ENCODE data around the gene MAVS. TPM values are rescaled to one million over a fixed set of nuclear protein-coding genes. Genes with fewer than 3 reads are reported as not detected.

MAVS gene
- total and polyA plus RNA-seq, 9 of the 15 experiments (the other 6 are each of a cell fraction or from before 2014, with no cell fraction given): 1.6 to 22.0 (median 11.3) TPM

GRCh38 chr20:3820901-3821727, 25.5 kb upstream of the MAVS start:
- Histone ChIP-seq H3K4me1 (replicated peaks in 1 of 2; ENCODE audit: control insufficient read depth in 2 of 2, insufficient read depth in 2 of 2, low read length in 2 of 2) (peaks cover 18 to 29% of the 10 kb centered on the region in 2 experiments), H4K20me1 (replicated peaks; ENCODE audit: control insufficient read depth, insufficient read depth, low read length) (no peaks in the 10 kb centered on the region), H2AFZ (ENCODE audit: low read depth, low read length) (peak overlapping the region; percentile 98), H3K9ac (ENCODE audit: insufficient read depth in 1 of 2, low read depth in 2 of 2, low read length in 2 of 2) (peak overlapping the region; percentile 98), H3K27ac (ENCODE audit: extremely low read depth, low read depth, low read length) (peak overlapping the region; percentile 100), H3K36me3 (ENCODE audit: control insufficient read depth, insufficient read depth, low read length) (peaks cover 22% of the 10 kb centered on the region; the same call in 2 of the 3 replicates), H3K79me2 (ENCODE audit: control insufficient read depth, insufficient read depth, low read length) (peaks cover 13% of the 10 kb centered on the region; the same call in 1 of the 3 replicates), H3K27me3 (ENCODE audit: control insufficient read depth in 2 of 2, insufficient read depth in 2 of 2, low read length in 2 of 2) (no peaks in the 10 kb centered on the region), H3K9me1 (ENCODE audit: control insufficient read depth, insufficient read depth, low read length) (no peaks in the 10 kb centered on the region), H3K9me3 (replicated peaks; ENCODE audit: control insufficient read depth, insufficient read depth, low read depth, low read length) (no peaks in the 10 kb centered on the region), H3K4me3 (peak overlapping the region; percentile 82), H3K4me2 (ENCODE audit: insufficient read depth, low read length) (peak overlapping the region; percentile 90)
- BruUV-seq (replicated peaks): TSS peak; percentile 86
- intact Hi-C loops (cut with micrococcal nuclease): loop anchor here (2.0 kb wide), 2 partner anchors 26 to 34 kb away; partner anchors contain the start of genes CENPB and MAVS
- 32% methylated on average over 20 of the region's 20 CpGs for WGBS (ENCODE audit: insufficient coverage, low coverage, missing lambda C conversion rate)
- ChIA-PET CTCF (ENCODE audit: low intra/inter-chr PET ratio) (interaction anchor here (1.2 to 1.9 kb wide), 2 partner anchors 34 to 105 kb away, joined by 3 to 12 read pairs; partner anchors contain the start of gene CENPB), POLR2A (interaction anchor here (0.7 to 2.4 kb wide), 8 partner anchors 8 to 57 kb away, joined by 3 to 13 read pairs (median 4); partner anchors contain the start of gene SPEF1)
- ATAC-seq (no peak), FAIRE-seq (no peak), DNase-seq (ENCODE audit: extremely low read depth in 1 of 4, low spot score in 3 of 4) (no peak)
- in situ Hi-C loops (cut with MboI): no loop called here
- TF ChIP-seq GATAD2B (IDR thresholded peaks at IDR 0.05; ENCODE audit: borderline replicate concordance) (no peak), EGR1 (conservative IDR thresholded peaks at IDR 0.05) (peak; percentile 38; the same call in 1 of the 2 replicates), HNRNPL (IDR thresholded peaks at IDR 0.05; ENCODE audit: low read depth, low read length) (no peak), RBM25 (IDR thresholded peaks at IDR 0.05; ENCODE audit: low read depth, low read length, severe bottlenecking) (no peak), ZNF146 (CRISPR knock-in tag; IDR thresholded peaks at IDR 0.05; ENCODE audit: unreplicated experiment) (no peak), ZNF398 (CRISPR knock-in tag; IDR thresholded peaks at IDR 0.05) (no peak), MCM7 (IDR thresholded peaks at IDR 0.05) (no peak), HES1 (IDR thresholded peaks at IDR 0.05; ENCODE audit: low read depth) (no peak), CCNT2 (IDR thresholded peaks at IDR 0.05; ENCODE audit: borderline replicate concordance, extremely low read depth, insufficient read length, low read depth, low read length) (no peak), ZNF512 (tag; IDR thresholded peaks at IDR 0.05) (no peak), ZFP1 (CRISPR knock-in tag; IDR thresholded peaks at IDR 0.05) (no peak), SMARCE1 (IDR thresholded peaks at IDR 0.05) (no peak), ZBTB17 (CRISPR knock-in tag; IDR thresholded peaks at IDR 0.05) (no peak), MYNN (IDR thresholded peaks at IDR 0.05) (no peak), MYNN (CRISPR knock-in tag; IDR thresholded peaks at IDR 0.05) (no peak), SMAD3 (CRISPR knock-in tag; conservative IDR thresholded peaks at IDR 0.05) (no peak)
- TF ChIP-seq, protein P1, sequence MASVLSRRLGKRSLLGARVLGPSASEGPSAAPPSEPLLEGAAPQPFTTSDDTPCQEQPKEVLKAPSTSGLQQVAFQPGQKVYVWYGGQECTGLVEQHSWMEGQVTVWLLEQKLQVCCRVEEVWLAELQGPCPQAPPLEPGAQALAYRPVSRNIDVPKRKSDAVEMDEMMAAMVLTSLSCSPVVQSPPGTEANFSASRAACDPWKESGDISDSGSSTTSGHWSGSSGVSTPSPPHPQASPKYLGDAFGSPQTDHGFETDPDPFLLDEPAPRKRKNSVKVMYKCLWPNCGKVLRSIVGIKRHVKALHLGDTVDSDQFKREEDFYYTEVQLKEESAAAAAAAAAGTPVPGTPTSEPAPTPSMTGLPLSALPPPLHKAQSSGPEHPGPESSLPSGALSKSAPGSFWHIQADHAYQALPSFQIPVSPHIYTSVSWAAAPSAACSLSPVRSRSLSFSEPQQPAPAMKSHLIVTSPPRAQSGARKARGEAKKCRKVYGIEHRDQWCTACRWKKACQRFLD (CRISPR knock-in tag; IDR thresholded peaks at IDR 0.05): 0 out of 2 replicates have a peak, but pooled peaks have one; percentile 9
